ENCODE data around the gene PLTP.
A peak's percentile ranks its signal among the peaks of the same experiment; 100 is the strongest.

The PLTP gene

GRCh38 chr20:45892828-45893500 lies 19.0 kb downstream of the PLTP start:
- no peaks in the 10 kb centered on the region for H3K36me3 ChIP-seq (ENCODE audit: control insufficient read depth, insufficient read depth, low read length)

GRCh38 chr20:45892049-45892825 lies 19.7 kb downstream of the PLTP start:
- Histone ChIP-seq H3K27ac (no peak overlapping the region), H3K79me2 (no peaks in the 10 kb centered on the region), H3K4me2 (ENCODE audit: low read length) (peak overlapping the region; percentile 97), H3K36me3 (ENCODE audit: control insufficient read depth, insufficient read depth, low read length) (no peaks in the 10 kb centered on the region), H3K27me3 (ENCODE audit: control insufficient read depth, insufficient read depth, low read length) (no peaks in the 10 kb centered on the region), H3K9me3 (ENCODE audit: control insufficient read depth, low read length) (no peaks in the 10 kb centered on the region), H2AFZ (peak overlapping the region; percentile 84), H3K4me1 (peaks cover 3% of the 10 kb centered on the region), H3K9ac (peak overlapping the region; percentile 25), H3K4me3 (ENCODE audit: low read depth, low read length) (peak overlapping the region; percentile 92)
- peak; percentile 19 for TF ChIP-seq CTCF (IDR thresholded peaks at IDR 0.05)

More at GRCh38 chr20:45892828-45893500, 19.0 kb downstream of the PLTP start:
- no peak for TF ChIP-seq CTCF (IDR thresholded peaks at IDR 0.05)
- no peak overlapping the region for H3K4me3 ChIP-seq (ENCODE audit: low read depth, low read length)
- H3K4me1 ChIP-seq, result peaks cover 3% of the 10 kb centered on the region
- H3K27ac ChIP-seq, result no peak overlapping the region
- no peak overlapping the region for H2AFZ ChIP-seq
- no peak overlapping the region for H3K9ac ChIP-seq
- H3K79me2 ChIP-seq, result no peaks in the 10 kb centered on the region
- no peaks in the 10 kb centered on the region for H3K9me3 ChIP-seq (ENCODE audit: control insufficient read depth, low read length)
- H3K27me3 ChIP-seq (ENCODE audit: control insufficient read depth, insufficient read depth, low read length), result no peaks in the 10 kb centered on the region
- H3K4me2 ChIP-seq (ENCODE audit: low read length), result no peak overlapping the region

GRCh38 chr20:45890985-45891983 lies 20.7 kb downstream of the PLTP start, which contains the start of the genes CTSA and NEURL2:
TSS of gene CTSA (plus strand) at chr20:45891335. CDS start at chr20:45891569, 234 bp downstream.
TSS of gene NEURL2 (minus strand) at chr20:45891208. CDS start at chr20:45890991, 217 bp downstream.
- Histone ChIP-seq H3K36me3 (ENCODE audit: control insufficient read depth, insufficient read depth, low read length) (no peaks in the 10 kb centered on the region), H3K4me3 (ENCODE audit: low read depth, low read length) (peak within 1 kb of the TSS; percentile 92)

More at GRCh38 chr20:45890985-45891983, 20.7 kb downstream of the PLTP start, which contains the start of the genes CTSA and NEURL2:
- H2AFZ ChIP-seq, result peak within 1 kb of the TSS; percentile 84
- peak within 1 kb of the TSS; percentile 25 for H3K9ac ChIP-seq
- no peak for TF ChIP-seq CTCF (IDR thresholded peaks at IDR 0.05)
- H3K4me2 ChIP-seq (ENCODE audit: low read length), result peak within 1 kb of the TSS; percentile 97
- H3K27ac ChIP-seq, result peak within 1 kb of the TSS; percentile 47
- peaks cover 3% of the 10 kb centered on the region for H3K4me1 ChIP-seq
- no peaks in the 10 kb centered on the region for H3K79me2 ChIP-seq
- no peaks in the 10 kb centered on the region for H3K27me3 ChIP-seq (ENCODE audit: control insufficient read depth, insufficient read depth, low read length)
- H3K9me3 ChIP-seq (ENCODE audit: control insufficient read depth, low read length), result no peaks in the 10 kb centered on the region
